Right cardiac atrium (tissue), 5 donors: ENCODE measurements around the gene GTF3A. TPM values are rescaled to one million over a fixed set of nuclear protein-coding genes. Genes with fewer than 3 reads are reported as not detected.
A peak's percentile ranks its signal among the peaks of the same experiment; 100 is the strongest.

ENCODE experiments used
- ATAC-seq, 2 donors: fragments of 200-7000 bp; cut with Tn5 transposase; one replicate each; pipeline versions ENCODE4 v1.8.0 to v1.9.1; 2020; ENCODE audit warnings: moderate library complexity in 2 of 2, mild to moderate bottlenecking in 1 of 2
- DNase-seq, 3 donors: peaks; one replicate each; pipeline ENCODE4 v3.0.0-alpha.2; 2020
- H3K27ac ChIP-seq: one replicate; pipeline ENCODE4 v1.5.1; 2013; ENCODE audit warnings: mild to moderate bottlenecking, low read length, control low read depth, moderate library complexity
- H3K27me3 ChIP-seq: one replicate; pipeline ENCODE4 v1.6.1; 2013; ENCODE audit not compliant: control insufficient read depth, insufficient read depth
- H3K4me1 ChIP-seq: one replicate; pipeline ENCODE4 v1.6.1; 2013; ENCODE audit warnings: low read length; ENCODE audit not compliant: control insufficient read depth, insufficient read depth
- H3K4me3 ChIP-seq: one replicate; pipeline ENCODE4 v1.5.1; 2013; ENCODE audit warnings: low read length, control low read depth
- H3K9me3 ChIP-seq: one replicate; pipeline ENCODE4 v1.6.1; 2013; ENCODE audit warnings: low read length; ENCODE audit not compliant: control insufficient read depth
- WGBS: extraction: QIAGEN DNeasy Blood & Tissue Kit; methylation state at CpG from one replicate; pipeline ENCODE4 v1.1.7; 2013; 5-methylcytosine and 5-hydroxymethylcytosine counted together
- intact Hi-C, 4 donors: fragments of 100-400 bp; cut with DNase I; formaldehyde crosslinking; loops; one replicate each; pipeline versions ENCODE4 v1.11.0 to v1.14.0; 2022 to 2023
- polyA plus RNA-seq: library from polyadenylated mRNA; stranded (reverse); fragments of 200-250 nt; gene quantifications from one replicate; pipeline ENCODE4 v1.2.3, GENCODE V29; 2013
- total RNA-seq, 4 donors: library from RNA; stranded (reverse); fragmentation: NEBNext Ultra II Directional; extraction: Animal tissue kit (Norgen Biotek cat#: 25700); gene quantifications; one replicate each; pipeline ENCODE4 v1.2.1, GENCODE V29; 2021
- donor health status: healthy with polysubstance abuse.
- donor health status: DM: no; HTN: yes; CAD: no.
- donor health status: DM: no; HTN: no; CAD: no.
- donor health status: DM: no; HTN: yes; CAD: no; lungs with severe emphysema.
- donor health status: DM: yes; HTN: yes; CAD: no.

Gene GTF3A
- total and polyA plus RNA-seq, 5 donors, result 149 to 366 (median 201) TPM

DNA sequence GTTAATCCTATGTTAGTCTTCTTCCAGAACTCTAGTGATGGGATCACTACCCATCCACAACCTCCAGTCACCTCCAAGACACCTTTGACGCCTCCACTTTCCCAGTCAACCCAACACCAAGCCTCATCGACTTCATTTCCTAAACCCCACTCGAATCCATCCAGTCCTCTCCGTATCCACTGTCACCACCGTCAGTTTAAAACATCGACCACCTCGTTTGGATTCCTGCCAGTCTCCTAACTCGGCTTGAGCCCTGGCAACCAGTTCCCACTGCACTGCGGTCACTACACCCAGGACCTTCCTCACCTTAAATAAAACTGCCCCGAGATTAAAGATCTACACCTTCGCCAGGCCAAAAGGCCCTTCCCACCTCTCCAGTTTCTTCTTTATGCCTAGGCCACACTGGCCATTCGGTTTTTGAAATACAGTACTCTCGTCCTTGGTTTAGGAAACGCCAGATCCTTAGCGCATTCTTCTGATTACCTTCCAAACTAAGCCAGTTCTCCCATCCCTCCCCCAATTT lies 24.7 kb downstream of the GTF3A start:
- H3K27me3 ChIP-seq, result no peaks in the 10 kb centered on the region
- intact Hi-C loops, result no loop called here
- H3K4me1 ChIP-seq, result peaks cover 7% of the 10 kb centered on the region
- H3K27ac ChIP-seq, result peak overlapping the region; percentile 99
- no peak for DNase-seq
- no peaks in the 10 kb centered on the region for H3K9me3 ChIP-seq
- 43% methylated on average over 15 of the region's 15 CpGs for WGBS
- ATAC-seq, result no peak
- H3K4me3 ChIP-seq, result peak overlapping the region; percentile 77

DNA sequence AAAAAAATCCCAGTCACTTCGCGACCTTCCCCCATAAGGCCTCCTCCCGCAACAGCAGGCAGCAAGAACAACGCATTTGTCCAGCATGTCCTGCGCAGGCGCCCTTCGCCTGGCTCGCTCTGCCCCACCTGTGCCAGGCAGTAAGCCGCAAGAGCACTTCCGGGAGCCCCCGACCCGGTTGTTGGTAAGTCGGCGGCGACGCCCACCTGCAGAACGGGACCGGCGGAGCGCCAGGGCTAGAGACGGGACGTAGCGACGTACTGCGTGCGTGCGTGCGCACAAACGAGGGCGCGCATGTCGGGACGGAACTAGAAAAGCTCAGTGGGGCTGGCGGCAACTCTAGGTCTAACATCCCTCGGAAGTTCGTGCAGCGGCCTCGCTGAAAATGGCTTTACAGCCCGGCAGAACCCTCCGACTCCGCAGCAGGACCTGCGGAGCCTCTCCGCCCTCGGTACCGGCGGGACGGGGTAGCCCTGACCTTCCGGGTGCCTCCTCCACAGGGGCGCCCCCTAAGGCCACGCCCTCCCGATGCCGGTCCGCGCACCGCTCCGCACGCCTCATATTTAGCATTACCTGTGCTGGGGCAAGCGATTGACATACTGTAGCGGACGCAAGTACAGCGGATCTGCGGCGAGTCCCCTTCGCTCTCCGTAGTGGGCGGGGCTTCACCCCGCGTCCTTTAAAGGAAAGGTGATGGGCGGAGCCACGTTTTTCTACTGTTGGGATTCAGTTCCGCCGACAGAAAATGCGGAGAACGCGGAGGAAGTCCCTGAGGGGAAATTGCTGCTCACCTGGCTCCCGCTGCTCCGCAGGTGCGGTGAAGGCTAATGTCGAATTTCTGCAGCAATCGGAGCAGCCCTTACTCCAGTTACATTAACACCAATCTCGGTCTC lies 25.8 kb downstream of the GTF3A start, which contains the start of gene MTIF3:
Gene MTIF3, minus strand, starts transcription at position 629 of the 893 bp plus-strand sequence. CDS start 10,116 bp downstream, outside the sequence.
- ATAC-seq, result peak; percentile 95 to 96
- Histone ChIP-seq H3K9me3 (no peaks in the 10 kb centered on the region), H3K27ac (peak within 1 kb of the TSS; percentile 99), H3K27me3 (no peaks in the 10 kb centered on the region), H3K4me3 (peak within 1 kb of the TSS; percentile 77), H3K4me1 (peaks cover 7% of the 10 kb centered on the region)
- DNase-seq, result peak; percentile 95 to 98 (median 97)
- intact Hi-C loops, result no loop called here
- WGBS, result under 1% methylated on average over 81 of the region's 81 CpGs

DNA sequence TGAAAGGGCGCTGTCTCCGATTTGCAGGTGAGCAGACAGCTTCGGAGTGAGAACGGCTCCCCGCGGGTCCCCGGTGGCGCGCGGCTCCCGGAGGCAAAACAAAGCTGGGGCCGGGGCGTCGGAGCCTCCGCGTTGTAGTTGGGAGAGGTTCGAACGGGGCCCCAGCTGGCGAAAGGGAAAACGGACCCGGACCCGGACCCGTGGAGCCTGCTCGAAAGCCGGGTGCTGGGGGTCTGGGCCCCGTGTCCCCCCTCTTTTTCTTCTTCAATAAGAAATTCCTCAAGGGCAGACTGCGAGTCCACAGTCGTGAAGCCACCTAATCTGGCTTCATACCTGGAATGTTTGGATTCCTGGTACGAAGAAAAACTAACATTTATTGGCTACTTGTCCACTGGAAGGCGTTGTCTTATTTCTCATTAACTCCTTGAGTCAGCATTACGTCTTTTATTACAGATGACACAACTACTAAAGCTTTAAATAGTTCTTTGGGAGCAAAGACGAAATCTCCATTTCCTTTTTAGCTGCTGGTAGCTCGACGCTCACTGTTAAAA lies 26.6 kb downstream of the GTF3A start:
- Histone ChIP-seq H3K9me3 (no peaks in the 10 kb centered on the region), H3K27me3 (no peaks in the 10 kb centered on the region), H3K4me3 (peak overlapping the region; percentile 77), H3K4me1 (peaks cover 10% of the 10 kb centered on the region), H3K27ac (peak overlapping the region; percentile 99)
- DNase-seq, result peak; percentile 49 to 78 (median 77)
- intact Hi-C loops, result no loop called here
- under 1% methylated on average over 34 of the region's 34 CpGs for WGBS
- ATAC-seq, result peak; percentile 36 to 38

DNA sequence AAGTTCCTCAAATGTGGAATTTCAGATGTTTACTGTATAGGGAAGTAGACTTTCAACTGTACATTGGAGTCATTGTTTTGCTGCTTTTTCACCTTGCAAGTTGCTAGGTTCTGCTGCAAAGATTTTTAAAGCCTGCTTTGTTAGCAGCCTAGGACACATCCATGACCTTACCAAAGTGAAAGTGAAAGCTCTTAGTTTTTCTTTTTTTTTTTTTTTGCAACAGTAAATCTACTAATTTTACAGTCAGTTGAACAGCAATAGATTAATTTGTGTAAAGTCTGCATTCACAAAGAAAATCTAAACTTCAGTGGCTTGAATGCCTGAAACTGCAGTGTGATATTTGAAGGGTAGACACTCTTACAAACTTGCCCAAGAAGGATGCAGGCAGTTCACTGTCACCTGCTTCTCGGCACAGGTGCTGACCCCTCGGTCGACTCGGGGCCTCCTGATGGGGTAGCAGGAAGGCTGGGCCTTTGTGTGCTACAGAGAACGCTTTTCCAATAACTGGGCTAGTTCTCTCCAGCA lies 31.0 kb downstream of the GTF3A start:
- ATAC-seq (no peak), DNase-seq (no peak)
- Histone ChIP-seq H3K27ac (no peak overlapping the region), H3K27me3 (no peaks in the 10 kb centered on the region), H3K4me1 (peaks cover 3% of the 10 kb centered on the region), H3K9me3 (no peaks in the 10 kb centered on the region), H3K4me3 (peak overlapping the region; percentile 29)
- intact Hi-C loops, result no loop called here
- WGBS, result 29% methylated on average over 5 of the region's 5 CpGs

- intact Hi-C loops, result no loop called here
- no peak for DNase-seq
- H3K9me3 ChIP-seq, result no peaks in the 10 kb centered on the region
- no peak overlapping the region for H3K27ac ChIP-seq
- WGBS, result 71% methylated on average over 12 of the region's 12 CpGs
- no peaks in the 10 kb centered on the region for H3K27me3 ChIP-seq
- peak in 1 of 2 donors; percentile 40 for ATAC-seq
- no peaks in the 10 kb centered on the region for H3K4me1 ChIP-seq
- H3K4me3 ChIP-seq, result no peak overlapping the region
These were observed 37.6 kb downstream of the GTF3A start for GRCh38 chr13:27461940-27462584.

DNA sequence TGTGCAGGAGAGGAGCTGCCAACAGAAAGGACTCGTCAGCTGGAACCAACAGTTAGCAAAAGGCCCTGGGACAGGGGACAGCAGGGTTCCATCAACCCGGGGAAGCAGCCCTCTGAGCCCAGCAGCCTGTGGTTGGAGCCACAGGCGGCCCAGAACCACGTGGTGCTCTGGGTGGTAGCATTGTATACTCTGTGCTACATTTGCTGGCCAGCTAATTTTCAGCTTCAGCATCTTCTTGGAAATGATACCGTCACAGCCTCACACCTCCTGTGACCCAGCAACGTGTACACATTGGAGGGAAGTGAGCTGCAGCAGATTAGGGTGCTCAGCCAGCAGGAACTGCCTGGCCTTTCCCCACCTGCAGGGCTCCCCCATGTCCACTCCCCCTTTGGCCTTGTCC lies 39.1 kb downstream of the GTF3A start:
- H3K9me3 ChIP-seq, result no peaks in the 10 kb centered on the region
- no peaks in the 10 kb centered on the region for H3K4me1 ChIP-seq
- H3K27ac ChIP-seq, result no peak overlapping the region
- DNase-seq (no peak), ATAC-seq (peak; percentile 39 to 76)
- H3K4me3 ChIP-seq, result no peak overlapping the region
- intact Hi-C loops, result no loop called here
- no peaks in the 10 kb centered on the region for H3K27me3 ChIP-seq
- WGBS, result 48% methylated on average over 6 of the region's 6 CpGs

GRCh38 chr13:27465611-27466010 lies 41.2 kb downstream of the GTF3A start:
- intact Hi-C loops, result no loop called here
- no peaks in the 10 kb centered on the region for H3K4me1 ChIP-seq
- DNase-seq (no peak), ATAC-seq (no peak)
- WGBS, result 64% methylated on average over 5 of the region's 5 CpGs
- no peaks in the 10 kb centered on the region for H3K9me3 ChIP-seq
- no peak overlapping the region for H3K4me3 ChIP-seq
- no peak overlapping the region for H3K27ac ChIP-seq
- no peaks in the 10 kb centered on the region for H3K27me3 ChIP-seq

DNA sequence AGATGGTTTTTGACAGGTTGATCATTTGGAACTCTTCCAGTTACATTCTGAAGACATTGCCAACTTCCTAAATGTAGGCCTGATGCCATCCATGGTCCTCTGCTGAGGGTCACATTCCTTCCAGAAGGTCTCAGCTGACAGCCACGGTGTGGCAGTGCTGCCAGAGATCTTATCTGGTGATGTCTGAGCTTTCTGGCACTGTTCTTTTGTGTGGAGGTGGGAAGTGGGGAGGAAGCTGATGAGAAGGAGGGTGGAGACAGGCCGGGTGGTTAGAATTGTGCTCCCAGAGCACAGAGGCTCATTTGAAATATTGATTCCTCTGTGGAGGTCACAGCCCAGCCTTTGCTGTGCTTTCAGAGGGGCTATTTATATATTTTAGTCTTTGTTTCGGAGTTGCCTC lies 42.1 kb downstream of the GTF3A start:
- Histone ChIP-seq H3K4me3 (no peak overlapping the region), H3K9me3 (no peaks in the 10 kb centered on the region), H3K27ac (no peak overlapping the region), H3K27me3 (no peaks in the 10 kb centered on the region), H3K4me1 (no peaks in the 10 kb centered on the region)
- intact Hi-C loops, result no loop called here
- 15% methylated on average over 3 of the region's 3 CpGs for WGBS
- DNase-seq, result no peak
- peak; percentile 61 to 66 for ATAC-seq

DNA sequence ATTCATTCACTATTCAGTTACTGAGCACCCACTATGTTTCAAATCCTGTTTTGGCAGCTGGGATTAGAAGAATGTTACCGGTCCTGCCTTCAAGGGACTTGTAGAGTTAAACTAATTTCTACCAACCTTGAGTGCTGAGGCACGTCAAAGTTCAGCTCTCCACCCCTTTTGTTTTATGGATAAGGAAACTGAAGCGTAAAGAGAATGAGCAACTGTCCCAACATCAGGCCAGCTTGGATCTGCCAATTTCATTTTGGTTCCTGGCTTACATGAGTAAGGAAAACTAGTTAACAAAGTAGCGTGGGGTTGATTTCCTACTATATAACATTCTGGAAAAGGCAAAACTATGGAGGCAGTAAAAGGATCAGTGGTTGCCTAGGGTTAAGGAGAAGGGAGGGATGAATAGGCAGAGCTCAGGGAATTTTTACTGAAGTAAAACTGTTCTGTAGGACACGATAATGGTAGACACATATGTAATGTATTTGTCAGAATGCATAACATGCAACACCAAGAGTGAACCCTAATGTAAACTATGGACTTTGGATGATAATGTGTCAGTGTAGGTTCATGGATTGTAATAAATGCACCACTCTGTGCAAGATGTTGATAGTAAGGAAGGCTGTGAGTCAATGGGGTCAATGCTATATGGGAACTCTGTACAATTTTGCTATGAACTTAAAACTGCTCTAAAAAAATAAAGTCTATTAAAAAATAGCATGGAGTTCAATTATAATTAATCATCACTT lies 45.8 kb downstream of the GTF3A start:
- no peaks in the 10 kb centered on the region for H3K9me3 ChIP-seq
- H3K27ac ChIP-seq, result no peak overlapping the region
- ATAC-seq (no peak), DNase-seq (no peak)
- no peak overlapping the region for H3K4me3 ChIP-seq
- WGBS, result 74% methylated on average over 5 of the region's 5 CpGs
- no peaks in the 10 kb centered on the region for H3K27me3 ChIP-seq
- intact Hi-C loops, result no loop called here
- no peaks in the 10 kb centered on the region for H3K4me1 ChIP-seq

GRCh38 chr13:27472441-27472840 lies 48.0 kb downstream of the GTF3A start:
- H3K27me3 ChIP-seq, result no peaks in the 10 kb centered on the region

More at GRCh38 chr13:27472441-27472840, 48.0 kb downstream of the GTF3A start:
- H3K4me3 ChIP-seq, result no peak overlapping the region
- H3K9me3 ChIP-seq, result no peaks in the 10 kb centered on the region
- H3K4me1 ChIP-seq, result no peaks in the 10 kb centered on the region
- DNase-seq, result no peak
- no peak for ATAC-seq
- 82% methylated on average over 2 of the region's 2 CpGs for WGBS
- intact Hi-C loops, result no loop called here
- H3K27ac ChIP-seq, result no peak overlapping the region
